ENCODE results near the gene GRK2.
"Not testable (repeated sequence)": the region's sequence is repeated elsewhere in the genome, so short reads cannot be mapped to it uniquely, and the experiment has no call there.

Gene GRK2

GRCh38 chr11:67254798-67255197 lies 11.5 kb upstream of the GRK2 start:
- no peak for DNase-seq

DNA sequence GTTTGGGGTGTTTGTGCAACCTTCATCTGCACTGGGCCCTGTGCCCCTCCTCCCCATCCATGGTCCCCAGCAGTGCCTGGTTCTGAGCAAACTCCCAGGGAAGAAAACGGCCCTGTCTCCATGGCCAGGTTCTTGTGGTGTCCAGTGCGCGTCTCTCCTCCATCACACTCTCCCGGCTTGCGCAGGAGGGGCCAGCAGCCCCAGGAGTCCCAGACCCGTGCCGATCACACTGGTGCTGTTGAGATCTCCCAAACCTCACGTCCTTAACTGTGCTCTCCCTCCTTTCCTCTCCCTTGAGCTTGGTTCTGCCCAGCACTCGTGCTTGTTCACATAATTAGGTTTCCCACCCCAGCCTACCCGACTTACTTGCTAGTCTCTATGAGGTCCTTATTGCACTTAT lies 10.9 kb upstream of the GRK2 start:
- no peak for DNase-seq

- no peak for DNase-seq
Observed at GRCh38 chr11:67255864-67256263, 10.4 kb upstream of the GRK2 start.

DNA sequence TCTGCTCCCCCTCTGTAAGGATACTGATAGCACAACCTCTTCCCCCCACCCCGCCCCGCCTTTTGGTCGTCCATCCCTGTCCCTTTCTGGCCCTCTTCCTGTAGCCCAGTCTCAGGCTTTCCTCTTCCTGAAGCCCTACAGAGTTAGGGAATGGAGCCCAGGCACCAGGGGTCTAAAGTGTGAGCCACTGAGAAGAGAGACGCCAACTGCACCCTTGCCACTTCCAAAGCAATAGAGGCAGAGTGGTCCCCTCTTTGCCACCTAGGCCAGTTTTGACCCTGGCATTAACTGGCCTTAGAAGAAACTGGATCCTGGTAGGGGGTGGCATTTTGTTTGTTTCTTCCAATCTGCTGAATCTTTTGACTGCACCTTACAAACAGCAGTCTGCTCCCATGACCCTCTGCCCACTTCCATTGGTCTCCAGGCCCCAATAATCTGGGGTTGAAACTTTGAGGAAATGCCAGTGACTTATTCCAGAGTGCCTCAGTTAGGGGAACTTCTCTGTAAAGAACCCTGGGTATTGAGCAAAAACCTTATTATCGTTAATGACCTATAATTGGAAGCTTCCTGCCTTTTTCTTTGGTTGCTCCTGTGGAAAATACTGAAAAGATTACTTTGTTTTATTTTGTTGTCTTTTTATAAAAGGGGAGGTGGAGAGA lies 9.7 kb upstream of the GRK2 start:
- DNase-seq = no peak

GRCh38 chr11:67260406-67260805 lies 5.9 kb upstream of the GRK2 start:
- no peak for DNase-seq

DNA sequence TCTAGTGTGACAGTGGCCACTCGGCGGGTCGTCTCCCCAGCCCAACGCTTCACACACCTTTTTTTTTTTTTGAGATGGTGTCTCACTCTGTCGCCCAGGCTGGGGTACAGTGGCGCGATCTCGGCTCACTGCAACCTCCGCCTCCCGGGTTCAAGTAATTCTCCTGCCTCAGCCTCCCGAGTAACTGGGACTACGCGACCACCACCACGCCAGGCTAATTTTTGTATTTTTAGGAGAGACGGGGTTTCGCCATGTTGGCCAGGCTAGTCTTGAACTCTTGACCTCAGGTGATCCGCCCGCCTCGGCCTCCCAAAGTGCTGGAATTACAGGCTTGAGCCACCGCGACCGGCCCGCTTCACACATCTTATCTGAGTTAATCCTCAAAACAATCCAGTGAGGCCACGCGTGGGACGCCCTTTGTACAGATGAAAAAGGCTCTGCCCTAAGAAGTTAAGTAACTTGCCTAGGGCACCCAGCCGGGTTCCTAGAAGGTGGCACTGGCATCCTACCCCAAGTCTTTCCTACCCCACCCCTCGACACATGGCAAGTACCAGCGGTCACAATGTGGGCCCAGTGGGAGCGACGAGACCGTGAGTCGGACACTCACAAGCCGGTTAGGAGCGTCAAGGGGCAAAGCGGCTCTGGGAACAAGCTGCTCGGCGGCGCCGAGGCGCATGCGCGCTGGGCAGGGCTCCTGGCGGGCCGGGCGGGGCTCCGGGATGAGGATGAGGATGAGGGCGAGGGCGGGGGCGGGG lies 5.2 kb upstream of the GRK2 start:
- not testable (repeated sequence) for DNase-seq

GRCh38 chr11:67261640-67261945 lies 4.7 kb upstream of the GRK2 start:
- DNase-seq = no peak

DNA sequence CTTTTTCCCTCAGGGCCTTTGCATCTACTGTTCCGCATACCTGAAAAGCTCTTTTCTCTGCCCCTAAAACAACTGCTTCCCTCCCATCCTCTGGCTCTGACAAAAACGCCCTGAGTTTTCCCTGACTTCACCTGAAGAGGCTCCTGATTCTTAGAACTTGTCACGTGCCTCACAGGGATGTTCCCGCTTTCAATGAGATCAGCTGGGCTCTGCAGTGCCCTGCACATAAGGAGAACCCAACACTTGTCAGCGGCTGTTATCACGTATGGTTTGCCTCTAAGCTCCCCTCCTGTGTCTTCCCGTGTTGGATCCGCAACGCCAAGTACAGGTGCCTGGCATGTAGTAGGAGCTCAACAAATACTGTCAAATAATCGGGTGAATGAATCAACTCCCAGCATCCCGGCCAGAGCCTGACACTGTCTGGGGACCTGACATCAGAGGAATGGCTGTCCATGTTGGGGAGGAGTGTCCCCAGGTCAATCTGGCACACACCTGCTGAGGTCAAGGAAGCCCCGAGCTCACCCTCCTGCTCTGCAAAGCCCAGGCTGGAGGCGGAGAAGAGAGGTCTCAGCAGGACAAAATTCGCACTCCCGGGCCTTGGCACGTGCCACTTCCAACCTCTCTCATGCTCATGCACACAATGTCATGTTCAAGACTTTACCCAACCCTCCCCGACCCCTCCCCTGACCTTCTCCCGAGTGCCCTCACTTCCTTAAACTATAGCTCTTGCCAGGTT lies 4.2 kb upstream of the GRK2 start:
- DNase-seq = no peak

DNA sequence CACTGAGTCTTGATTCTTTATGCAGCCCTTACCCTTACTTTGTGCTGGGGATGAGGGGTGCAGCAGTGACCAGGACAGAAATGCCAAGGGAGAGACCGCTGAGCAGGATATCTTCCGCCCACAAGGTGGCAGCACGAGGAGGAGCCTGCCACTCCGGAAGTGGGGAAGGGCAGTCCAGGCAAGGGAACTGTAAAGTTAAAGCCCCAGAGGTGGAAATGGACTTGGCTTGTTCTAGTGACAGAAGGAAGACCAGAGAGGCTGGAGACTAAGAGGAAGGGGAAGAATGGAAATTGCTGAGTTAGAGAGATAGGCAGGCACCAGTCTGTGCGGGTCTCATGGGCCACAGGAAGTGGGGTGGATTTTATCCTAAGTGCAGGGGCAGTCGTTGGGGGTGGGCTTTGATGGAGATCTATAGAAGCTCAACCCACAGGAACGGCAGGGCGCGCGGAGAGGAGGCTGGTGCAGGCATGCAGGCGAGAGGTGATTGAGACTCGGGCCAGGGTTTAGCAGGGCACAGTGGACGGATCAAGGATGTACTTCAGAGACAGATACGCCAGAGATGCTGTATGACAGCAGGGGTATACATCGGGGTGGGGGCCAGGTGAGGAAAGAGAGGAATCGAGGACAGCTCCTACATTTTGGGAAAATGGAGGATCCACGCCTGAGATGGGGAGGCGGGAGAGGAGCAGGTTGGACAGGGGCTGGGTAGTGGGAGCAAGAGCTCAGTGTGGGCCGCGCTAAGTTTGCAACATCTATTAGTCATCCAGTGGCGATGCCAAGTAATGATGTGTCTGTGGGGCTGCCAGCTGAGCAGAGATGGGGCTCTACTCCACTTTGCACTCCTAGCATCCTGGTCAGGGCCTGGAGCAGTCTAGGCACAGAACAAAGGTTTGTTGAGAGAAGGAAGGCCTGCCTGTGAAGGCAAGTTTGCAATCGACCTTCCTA lies 3.3 kb upstream of the GRK2 start:
- DNase-seq = no peak

- no peak for DNase-seq
Observed at GRCh38 chr11:67264260-67264659, 2.0 kb upstream of the GRK2 start.

- no peak for DNase-seq
Observed at GRCh38 chr11:67264877-67265632, 1.2 kb upstream of the GRK2 start.

GRCh38 chr11:67265633-67266448 lies 432 bp upstream of the GRK2 start:
- DNase-seq = peak; percentile 67

- no peak for DNase-seq
Observed at GRCh38 chr11:67267188-67268080, 1.2 kb downstream of the GRK2 start.

- peak; percentile 67 for DNase-seq
Observed at GRCh38 chr11:67268081-67268961, 2.0 kb downstream of the GRK2 start.

DNA sequence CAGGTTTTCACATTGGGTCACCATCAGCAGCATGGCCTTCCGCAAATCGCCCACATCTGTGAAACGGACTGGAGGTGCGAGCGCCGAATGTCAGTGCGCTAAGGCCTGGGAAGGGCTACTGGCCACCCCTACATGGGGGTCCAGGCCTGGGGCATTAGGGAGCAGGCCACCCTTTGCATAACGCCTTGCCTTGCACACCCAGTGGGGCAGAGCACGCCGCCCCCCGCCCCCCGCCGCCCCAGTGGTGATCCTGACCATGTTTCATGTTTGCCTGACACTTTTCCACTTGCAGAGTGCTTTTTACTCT lies 2.6 kb downstream of the GRK2 start:
- no peak for DNase-seq

DNA sequence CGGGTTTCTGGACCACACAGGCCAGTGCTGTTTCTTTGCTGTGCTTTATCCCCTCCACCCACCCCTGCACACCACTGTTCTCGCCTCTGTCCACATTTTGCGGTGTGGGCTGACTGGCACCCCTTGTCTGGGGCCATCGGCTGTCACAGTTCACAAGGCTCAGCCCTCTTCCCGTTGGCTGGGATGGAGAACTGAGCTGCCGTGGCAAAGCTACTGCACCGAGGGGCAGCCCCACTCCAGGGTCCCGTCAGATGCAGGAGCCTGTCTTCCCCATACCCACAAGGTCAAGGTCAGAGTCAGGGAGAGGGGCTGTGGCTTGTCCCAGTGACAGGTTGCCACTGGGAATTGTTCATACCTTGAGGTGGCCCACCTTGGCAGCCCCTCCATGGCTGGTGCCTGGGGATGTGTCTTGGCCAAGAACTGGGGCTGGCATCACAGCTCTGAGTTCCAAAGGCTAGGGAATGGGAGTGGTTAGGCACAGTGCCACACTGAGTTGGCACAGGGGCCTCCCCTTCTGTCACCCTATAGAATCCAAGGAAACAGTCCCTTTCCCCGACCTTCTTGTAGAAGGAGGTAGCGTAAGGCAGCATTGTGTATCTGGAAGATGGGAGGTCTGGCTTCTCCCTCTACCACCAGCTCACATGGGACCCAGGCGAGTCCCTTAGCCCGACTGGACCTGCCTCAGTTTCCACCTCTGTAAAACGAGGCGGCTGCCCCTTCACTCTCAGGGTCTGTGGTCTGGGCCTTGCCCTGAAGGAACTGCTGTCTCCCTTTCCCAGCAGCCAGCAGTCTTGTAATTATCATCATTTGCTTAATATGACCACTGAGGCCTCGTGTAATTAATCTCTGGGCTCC lies 3.4 kb downstream of the GRK2 start:
- no peak for DNase-seq

GRCh38 chr11:67270256-67271204 lies 4.3 kb downstream of the GRK2 start:
- no peak for DNase-seq

Measured in activated gamma-delta T cell (primary cell).